GM21367 (cell line): ENCODE data around the gene CNOT6.

Source experiments
- ATAC-seq: cut with Tn5 transposase; IDR thresholded peaks from one replicate; pipeline ENCODE4 v1.9.1; 2021; ENCODE audit not compliant: unreplicated experiment

CNOT6 gene

GRCh38 chr5:180598797-180599589 lies 104.8 kb downstream of the CNOT6 start:
- ATAC-seq: no peak

GRCh38 chr5:180599590-180599914 lies 105.4 kb downstream of the CNOT6 start:
- ATAC-seq: no peak

- ATAC-seq: no peak
Measured at GRCh38 chr5:180599981-180600553, 105.9 kb downstream of the CNOT6 start.

GRCh38 chr5:180600554-180601041 lies 106.4 kb downstream of the CNOT6 start:
- no peak for ATAC-seq

- no peak for ATAC-seq
Measured at GRCh38 chr5:180601591-180602480, 107.7 kb downstream of the CNOT6 start.

- ATAC-seq: no peak
Measured at GRCh38 chr5:180602481-180603075, 108.4 kb downstream of the CNOT6 start.

GRCh38 chr5:180603076-180603594 lies 109.0 kb downstream of the CNOT6 start:
- ATAC-seq: no peak

- no peak for ATAC-seq
Measured at GRCh38 chr5:180604271-180604670, 110.1 kb downstream of the CNOT6 start.

- ATAC-seq: peak; percentile 60
Measured at GRCh38 chr5:180605554-180606214, 111.5 kb downstream of the CNOT6 start.

GRCh38 chr5:180606215-180606785 lies 112.1 kb downstream of the CNOT6 start:
- no peak for ATAC-seq

GRCh38 chr5:180607861-180608571 lies 113.8 kb downstream of the CNOT6 start:
- ATAC-seq: no peak

GRCh38 chr5:180608572-180609310 lies 114.6 kb downstream of the CNOT6 start:
- no peak for ATAC-seq

- no peak for ATAC-seq
Measured at GRCh38 chr5:180609386-180609785, 115.2 kb downstream of the CNOT6 start.

GRCh38 chr5:180609817-180610550 lies 115.8 kb downstream of the CNOT6 start:
- no peak for ATAC-seq

GRCh38 chr5:180611140-180611850 lies 117.1 kb downstream of the CNOT6 start:
- ATAC-seq: no peak

- no peak for ATAC-seq
Measured at GRCh38 chr5:180612683-180613082, 118.5 kb downstream of the CNOT6 start.

- ATAC-seq: no peak
Measured at GRCh38 chr5:180613188-180613813, 119.1 kb downstream of the CNOT6 start.
